Uterus (tissue), 4 donors: ENCODE results near the gene GMEB2. TPM values are rescaled to one million over a fixed set of nuclear protein-coding genes. Genes with fewer than 3 reads are reported as not detected.

Experiments
- DNase-seq, 2 donors: peaks; one replicate each; pipeline ENCODE4 v3.0.0-alpha.2; 2019 to 2020
- H3K27ac ChIP-seq, 2 donors: fragments of 200-600 bp; sonication (generic); 1 replicate in 1 of 2; 2 replicates in 1 of 2; pipeline ENCODE4 v1.5.1; 2016 to 2018
- H3K27me3 ChIP-seq, 2 donors: fragments of 200-600 bp; sonication (generic); one replicate each; pipeline ENCODE4 v1.5.1; 2018 to 2019; ENCODE audit warnings: control low read depth in 1 of 2
- H3K36me3 ChIP-seq, 2 donors: fragments of 200-600 bp; sonication (generic); one replicate each; pipeline ENCODE4 v1.5.1; 2019; ENCODE audit warnings: control low read depth in 1 of 2
- H3K4me1 ChIP-seq, 2 donors: fragments of 200-600 bp; sonication (generic); one replicate each; pipeline ENCODE4 v1.5.1; 2018 to 2019; ENCODE audit warnings: control low read depth in 1 of 2
- H3K4me3 ChIP-seq, 2 donors: fragments of 200-600 bp; sonication (generic); 1 replicate in 1 of 2; 2 replicates in 1 of 2; pipeline ENCODE4 v1.5.1; 2018 to 2019; ENCODE audit warnings: mild to moderate bottlenecking in 1 of 2
- H3K9me3 ChIP-seq, 2 donors: fragments of 200-600 bp; sonication (generic); one replicate each; pipeline ENCODE4 v1.5.1; 2019; ENCODE audit warnings: control low read depth in 1 of 2
- POLR2A ChIP-seq, 2 donors: fragments of 450-650 bp; IDR thresholded peaks; one replicate each; pipeline ENCODE4 v1.6.1; 2016; ENCODE audit warnings: antibody characterized with exemption in 2 of 2, mild to moderate bottlenecking in 1 of 2, moderate library complexity in 1 of 2
- intact Hi-C: fragments of 100-400 bp; cut with DNase I; formaldehyde crosslinking; loops from one replicate; pipeline ENCODE4 v1.15.1; 2023; ENCODE audit warnings: low total_unique reads
- total RNA-seq, 4 donors: library from RNA; depleted of rRNA in 3 of 4; stranded (reverse); fragments of >200 nt in 3 of 4; gene quantifications; one replicate each; pipeline versions ENCODE4 v1.1.0 to v1.2.4, GENCODE V29; 2014 to 2023
- TF ChIP-seq, protein P1 (sequence below), 4 experiments: fragments of 200-600 bp in 2 of 4; fragments of 450-650 bp in 2 of 4; sonication (generic) in 2 of 4; IDR thresholded peaks; one replicate each; pipeline ENCODE4 v1.5.1; 2016 to 2019; ENCODE audit warnings: antibody characterized with exemption in 4 of 4, mild to moderate bottlenecking in 2 of 4, moderate library complexity in 1 of 4
- donor health status: DM: yes; HTN: yes; CAD: no.

GMEB2 gene
- total RNA-seq, 4 donors from 2014 or later: 2.1 to 24.8 (median 11.5) TPM

GRCh38 chr20:63545814-63546213 lies 81.1 kb downstream of the GMEB2 start:
- H3K4me1 ChIP-seq: no peaks in the 10 kb centered on the region
- TF ChIP-seq, protein P1, sequence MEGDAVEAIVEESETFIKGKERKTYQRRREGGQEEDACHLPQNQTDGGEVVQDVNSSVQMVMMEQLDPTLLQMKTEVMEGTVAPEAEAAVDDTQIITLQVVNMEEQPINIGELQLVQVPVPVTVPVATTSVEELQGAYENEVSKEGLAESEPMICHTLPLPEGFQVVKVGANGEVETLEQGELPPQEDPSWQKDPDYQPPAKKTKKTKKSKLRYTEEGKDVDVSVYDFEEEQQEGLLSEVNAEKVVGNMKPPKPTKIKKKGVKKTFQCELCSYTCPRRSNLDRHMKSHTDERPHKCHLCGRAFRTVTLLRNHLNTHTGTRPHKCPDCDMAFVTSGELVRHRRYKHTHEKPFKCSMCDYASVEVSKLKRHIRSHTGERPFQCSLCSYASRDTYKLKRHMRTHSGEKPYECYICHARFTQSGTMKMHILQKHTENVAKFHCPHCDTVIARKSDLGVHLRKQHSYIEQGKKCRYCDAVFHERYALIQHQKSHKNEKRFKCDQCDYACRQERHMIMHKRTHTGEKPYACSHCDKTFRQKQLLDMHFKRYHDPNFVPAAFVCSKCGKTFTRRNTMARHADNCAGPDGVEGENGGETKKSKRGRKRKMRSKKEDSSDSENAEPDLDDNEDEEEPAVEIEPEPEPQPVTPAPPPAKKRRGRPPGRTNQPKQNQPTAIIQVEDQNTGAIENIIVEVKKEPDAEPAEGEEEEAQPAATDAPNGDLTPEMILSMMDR (IDR thresholded peaks at IDR 0.05): no peak
- no peak for TF ChIP-seq POLR2A (IDR thresholded peaks at IDR 0.05)
- H3K27me3 ChIP-seq: no peaks in the 10 kb centered on the region
- H3K36me3 ChIP-seq: no peaks in the 10 kb centered on the region
- no peak overlapping the region for H3K4me3 ChIP-seq
- no peaks in the 10 kb centered on the region for H3K9me3 ChIP-seq
- intact Hi-C loops: no loop called here
- no peak overlapping the region for H3K27ac ChIP-seq
- no peak for DNase-seq

GRCh38 chr20:63544958-63545516 lies 81.9 kb downstream of the GMEB2 start:
- no peak overlapping the region for H3K27ac ChIP-seq
- H3K27me3 ChIP-seq: no peaks in the 10 kb centered on the region
- no peaks in the 10 kb centered on the region for H3K9me3 ChIP-seq
- no peaks in the 10 kb centered on the region for H3K36me3 ChIP-seq
- intact Hi-C loops: no loop called here
- no peaks in the 10 kb centered on the region for H3K4me1 ChIP-seq
- DNase-seq: no peak
- H3K4me3 ChIP-seq: no peak overlapping the region
- no peak for TF ChIP-seq POLR2A (IDR thresholded peaks at IDR 0.05)
- TF ChIP-seq, protein P1 (IDR thresholded peaks at IDR 0.05): no peak

GRCh38 chr20:63544241-63544957 lies 82.5 kb downstream of the GMEB2 start:
- no peak for DNase-seq
- Histone ChIP-seq H3K4me1 (no peaks in the 10 kb centered on the region), H3K4me3 (no peak overlapping the region), H3K27me3 (no peaks in the 10 kb centered on the region), H3K36me3 (no peaks in the 10 kb centered on the region), H3K9me3 (no peaks in the 10 kb centered on the region), H3K27ac (no peak overlapping the region)
- TF ChIP-seq, protein P1 (IDR thresholded peaks at IDR 0.05): no peak
- no peak for TF ChIP-seq POLR2A (IDR thresholded peaks at IDR 0.05)
- intact Hi-C loops: no loop called here

GRCh38 chr20:63543733-63544132 lies 83.2 kb downstream of the GMEB2 start:
- no peaks in the 10 kb centered on the region for H3K27me3 ChIP-seq
- H3K4me3 ChIP-seq: no peak overlapping the region
- H3K27ac ChIP-seq: no peak overlapping the region
- no peaks in the 10 kb centered on the region for H3K36me3 ChIP-seq
- no peak for TF ChIP-seq POLR2A (IDR thresholded peaks at IDR 0.05)
- TF ChIP-seq, protein P1 (IDR thresholded peaks at IDR 0.05): no peak
- intact Hi-C loops: no loop called here
- H3K4me1 ChIP-seq: no peaks in the 10 kb centered on the region
- no peaks in the 10 kb centered on the region for H3K9me3 ChIP-seq
- no peak for DNase-seq

DNA sequence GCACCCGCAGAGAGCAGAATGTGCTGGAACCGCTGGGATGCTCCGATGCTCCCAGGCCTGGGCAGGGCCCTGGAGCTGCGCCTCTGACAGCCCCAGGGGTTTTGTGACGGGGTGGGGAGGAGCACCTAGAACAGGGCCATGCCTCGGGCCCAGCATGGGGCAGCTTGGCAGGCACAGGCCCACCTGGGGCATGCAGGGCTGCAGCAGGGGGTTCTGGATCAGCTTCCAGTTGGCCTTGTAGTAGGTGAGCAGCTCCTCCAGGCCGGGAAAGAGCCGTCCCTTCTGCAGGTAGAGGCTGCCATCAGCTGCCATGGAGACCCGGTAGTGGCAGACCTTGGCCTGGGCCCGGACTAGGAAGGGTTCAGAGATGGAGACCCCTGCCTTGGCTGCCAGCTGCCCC lies 83.8 kb downstream of the GMEB2 start:
- H3K27ac ChIP-seq: no peak overlapping the region
- H3K36me3 ChIP-seq: no peaks in the 10 kb centered on the region
- H3K4me1 ChIP-seq: no peaks in the 10 kb centered on the region
- H3K27me3 ChIP-seq: no peaks in the 10 kb centered on the region
- H3K9me3 ChIP-seq: no peaks in the 10 kb centered on the region
- intact Hi-C loops: no loop called here
- no peak for DNase-seq
- H3K4me3 ChIP-seq: no peak overlapping the region
- TF ChIP-seq POLR2A (IDR thresholded peaks at IDR 0.05): no peak
- TF ChIP-seq, protein P1 (IDR thresholded peaks at IDR 0.05): no peak
